GM19328 (cell line): ENCODE results near the gene MIPEP.

Experiments used
- ATAC-seq: cut with Tn5 transposase; IDR thresholded peaks from one replicate; pipeline ENCODE4 v1.9.1; 2021; ENCODE audit warnings: mild to moderate bottlenecking, moderate library complexity; ENCODE audit not compliant: unreplicated experiment

Gene MIPEP

DNA sequence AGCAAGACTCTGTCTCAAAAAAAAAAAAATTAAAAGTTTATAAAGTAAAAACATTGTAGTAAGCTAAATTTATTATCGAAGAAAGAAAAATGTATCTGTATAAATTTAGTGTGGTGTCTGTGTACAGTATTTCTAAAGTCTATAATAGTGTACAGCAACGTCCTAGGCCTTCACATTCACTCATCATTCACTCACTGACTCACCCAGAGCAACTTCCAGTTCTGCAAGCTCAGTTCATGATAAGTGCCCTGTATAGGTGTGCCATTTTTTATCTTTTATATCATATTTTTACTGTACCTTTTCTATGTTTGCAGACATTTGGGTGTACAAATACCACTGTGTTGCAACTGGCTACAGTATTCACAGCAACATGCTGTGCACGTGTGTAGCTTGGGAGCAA, 200.9 kb downstream of the MIPEP start:
- ATAC-seq, result no peak

DNA sequence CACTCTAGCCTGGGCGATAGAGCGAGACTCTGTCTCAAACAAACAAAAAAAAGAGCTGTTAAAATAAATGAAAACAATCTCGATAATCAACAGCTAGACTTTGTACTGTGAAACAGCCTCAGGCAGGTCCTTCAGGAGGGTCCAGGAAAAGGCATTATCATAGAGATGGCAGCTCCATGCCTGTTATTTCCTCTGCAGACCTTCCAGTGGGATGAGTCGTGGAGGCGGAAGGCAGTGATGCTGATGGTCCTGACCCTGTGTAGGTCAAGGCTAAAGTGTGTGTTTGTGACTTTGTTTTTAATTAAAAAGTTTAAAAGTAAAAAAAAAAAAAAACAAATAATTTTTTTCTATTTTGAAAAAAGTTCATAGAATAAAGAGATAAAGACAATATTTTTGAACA, 201.6 kb downstream of the MIPEP start:
- ATAC-seq, result no peak

- no peak for ATAC-seq
These were observed 202.3 kb downstream of the MIPEP start for GRCh38 chr13:23686948-23687347.

DNA sequence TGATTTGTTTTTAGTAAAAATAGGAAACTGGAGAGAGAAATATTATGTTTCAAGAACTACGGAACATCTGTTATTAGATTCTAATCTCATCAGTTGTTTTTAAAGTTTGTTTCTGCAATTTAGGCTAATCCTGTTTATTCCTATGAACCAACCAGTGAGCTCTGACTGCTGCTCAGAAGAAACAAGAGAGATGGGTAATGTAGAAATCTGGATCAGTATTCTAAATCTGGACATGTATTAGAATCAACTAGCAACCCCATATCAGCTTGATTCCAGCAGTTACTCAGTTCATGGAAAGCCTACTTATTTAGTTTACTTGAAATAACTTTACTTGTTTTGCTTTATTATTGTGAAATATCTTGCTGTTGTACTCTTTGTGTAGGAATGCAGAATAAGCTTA, 203.8 kb downstream of the MIPEP start:
- no peak for ATAC-seq

DNA sequence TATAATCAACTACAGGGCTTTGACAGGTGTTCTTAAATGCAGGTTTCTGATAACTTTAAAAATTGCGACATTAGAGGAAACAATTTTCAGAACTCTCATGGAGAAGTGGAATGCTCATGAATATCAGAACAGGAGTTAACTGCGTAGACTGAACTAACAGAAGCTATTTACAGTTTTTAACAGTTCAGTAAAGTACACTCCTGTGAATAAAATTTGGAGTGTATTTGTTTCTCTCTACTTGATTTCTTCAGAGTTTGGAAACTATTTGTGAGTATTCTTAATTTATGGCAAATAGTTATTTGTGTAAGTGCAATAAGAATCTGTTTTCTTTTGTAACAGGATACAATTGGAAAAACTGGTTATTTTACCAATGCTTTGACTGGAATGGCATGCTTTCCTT, 204.6 kb downstream of the MIPEP start:
- no peak for ATAC-seq

GRCh38 chr13:23683084-23683483, 206.1 kb downstream of the MIPEP start:
- ATAC-seq, result no peak

DNA sequence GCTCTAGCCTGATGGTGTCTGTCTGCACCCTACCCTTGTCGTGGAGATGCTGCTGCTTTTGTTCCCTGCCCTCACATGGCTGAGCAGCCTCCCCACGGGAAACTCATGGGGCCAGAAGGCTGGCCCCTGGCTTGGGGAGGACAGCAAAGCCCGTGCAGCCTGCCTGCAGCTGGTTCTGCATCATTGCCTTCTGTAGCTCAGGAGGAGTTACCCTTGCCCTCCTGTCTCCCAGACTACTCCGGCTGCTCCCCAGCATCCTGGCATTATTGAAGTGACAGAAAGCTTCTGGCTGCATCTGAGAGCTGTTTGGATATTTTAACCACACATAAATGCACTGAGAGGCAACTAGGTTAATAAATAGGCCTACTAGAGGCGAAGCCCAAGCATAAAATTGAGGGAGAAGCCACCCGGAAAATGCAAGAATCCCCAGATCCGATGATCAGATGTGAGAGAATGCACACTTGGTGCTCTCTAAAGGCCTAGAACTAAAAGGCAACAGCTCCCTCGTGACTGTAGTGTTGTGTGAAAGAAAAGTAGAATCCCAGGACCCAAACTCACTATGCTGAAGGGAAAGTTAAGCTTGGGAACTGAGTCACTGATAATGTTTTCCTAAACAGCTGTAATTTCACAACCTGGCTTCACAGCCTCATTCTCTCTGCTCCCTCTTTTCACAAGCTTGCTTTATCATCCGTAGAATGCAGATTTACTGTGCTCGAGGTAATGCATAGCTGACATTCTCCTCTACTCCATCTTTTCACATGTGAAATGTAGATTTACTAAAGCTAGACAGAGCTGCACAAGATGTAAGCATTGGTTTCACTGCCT, 208.1 kb downstream of the MIPEP start:
- no peak for ATAC-seq
